Measurements from ENCODE around the gene STRIP2.
A peak's percentile ranks its signal among the peaks of the same experiment; 100 is the strongest.

The STRIP2 gene

DNA sequence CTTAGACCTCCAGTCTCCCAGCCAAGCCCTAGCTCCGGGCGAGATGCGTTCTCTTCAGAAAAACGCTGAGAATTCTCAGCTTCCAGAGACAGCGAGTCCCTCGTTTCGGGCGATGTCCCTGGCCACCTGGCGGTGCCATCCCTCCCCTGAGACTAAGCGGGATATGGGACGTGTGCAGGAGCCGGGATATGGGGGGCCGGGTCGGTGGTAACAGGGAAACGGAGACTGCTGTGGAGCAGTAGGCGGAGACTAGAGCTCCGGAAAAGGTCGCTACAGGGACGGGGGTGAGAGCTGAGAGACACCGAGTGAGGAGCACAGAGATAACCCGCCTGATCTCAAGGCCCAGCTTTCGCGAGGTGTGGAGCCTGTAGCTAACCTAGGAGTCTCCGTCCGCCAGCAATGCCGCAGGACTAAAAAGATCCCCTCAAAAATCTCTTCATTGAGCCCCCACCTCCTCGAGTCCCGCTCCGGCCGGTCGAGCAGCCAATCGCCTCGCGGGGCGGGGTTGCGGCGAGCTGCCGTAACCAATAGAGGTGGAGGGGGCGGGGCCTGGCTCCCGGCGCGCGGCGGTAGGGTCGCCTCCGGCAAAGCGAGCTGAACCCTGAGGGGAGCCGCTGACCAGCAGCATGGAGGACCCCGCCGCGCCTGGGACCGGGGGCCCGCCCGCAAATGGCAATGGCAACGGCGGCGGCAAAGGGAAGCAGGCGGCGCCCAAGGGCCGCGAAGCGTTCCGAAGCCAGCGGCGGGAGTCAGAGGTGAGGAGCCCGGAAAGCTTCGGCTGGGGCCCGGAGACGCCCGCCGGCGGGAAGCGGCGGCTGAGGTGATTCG lies at the start of gene STRIP2:
Gene STRIP2 (plus strand): TSS at position 586 of the 828 bp plus-strand sequence. CDS start 41 bp downstream, at position 627.
- Mint-ChIP-seq H3K36me3 (peaks cover 4% of the 10 kb centered on the region), H3K27ac (peak within 1 kb of the TSS; percentile 79), H3K4me1 (peaks cover 17% of the 10 kb centered on the region), H3K4me3 (peak within 1 kb of the TSS; percentile 97), H3K9me3 (no peaks in the 10 kb centered on the region), H3K27me3 (peaks cover 13% of the 10 kb centered on the region)
- DNase-seq (ENCODE audit: low spot score in 2 of 2) (peak; percentile 83 to 90), ATAC-seq (ENCODE audit: low read depth) (peak; percentile 93)

GRCh38 chr7:129385116-129385515 lies 49.1 kb upstream of the STRIP2 start:
- H3K4me3 Mint-ChIP-seq: no peak overlapping the region
- no peak overlapping the region for H3K27ac Mint-ChIP-seq
- H3K9me3 Mint-ChIP-seq: no peaks in the 10 kb centered on the region
- no peak for DNase-seq (ENCODE audit: low spot score in 2 of 2)
- no peaks in the 10 kb centered on the region for H3K27me3 Mint-ChIP-seq
- ATAC-seq (ENCODE audit: low read depth): no peak
- no peaks in the 10 kb centered on the region for H3K4me1 Mint-ChIP-seq
- H3K36me3 Mint-ChIP-seq: peaks cover 15% of the 10 kb centered on the region

GRCh38 chr7:129385598-129385997 lies 48.6 kb upstream of the STRIP2 start:
- H3K27me3 Mint-ChIP-seq: no peaks in the 10 kb centered on the region

DNA sequence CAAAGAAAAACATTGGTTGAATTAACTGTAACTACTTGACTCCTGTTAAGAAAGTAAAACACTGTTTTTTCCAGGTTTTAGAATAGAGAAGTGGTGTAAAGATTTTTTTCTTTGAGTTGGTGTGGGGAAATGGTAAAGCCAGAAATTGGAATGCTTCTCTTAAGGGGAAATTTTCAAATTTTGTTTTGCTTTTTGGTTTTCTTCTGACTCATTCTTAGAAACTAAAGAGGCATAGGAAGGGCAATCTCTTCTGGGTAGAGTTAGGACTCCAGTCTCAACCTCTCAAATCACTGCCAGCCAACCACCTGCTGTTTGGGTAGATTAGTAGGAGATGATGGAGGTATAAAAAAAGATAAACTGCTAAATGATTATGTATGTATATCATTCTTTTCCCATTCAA lies 47.7 kb upstream of the STRIP2 start:
- H3K4me3 Mint-ChIP-seq: no peak overlapping the region
- ATAC-seq (ENCODE audit: low read depth) (no peak), DNase-seq (ENCODE audit: low spot score in 2 of 2) (no peak)
- no peaks in the 10 kb centered on the region for H3K4me1 Mint-ChIP-seq
- H3K36me3 Mint-ChIP-seq: peaks cover 13% of the 10 kb centered on the region
- no peaks in the 10 kb centered on the region for H3K27me3 Mint-ChIP-seq
- H3K9me3 Mint-ChIP-seq: no peaks in the 10 kb centered on the region
- H3K27ac Mint-ChIP-seq: no peak overlapping the region

More at GRCh38 chr7:129385598-129385997, 48.6 kb upstream of the STRIP2 start:
- DNase-seq (ENCODE audit: low spot score in 2 of 2): no peak
- Mint-ChIP-seq H3K4me3 (no peak overlapping the region), H3K36me3 (peaks cover 13% of the 10 kb centered on the region), H3K9me3 (no peaks in the 10 kb centered on the region), H3K27ac (no peak overlapping the region), H3K4me1 (no peaks in the 10 kb centered on the region)
- no peak for ATAC-seq (ENCODE audit: low read depth)

- no peak overlapping the region for H3K27ac Mint-ChIP-seq
- DNase-seq (ENCODE audit: low spot score in 2 of 2) (no peak), ATAC-seq (ENCODE audit: low read depth) (no peak)
- peaks cover 14% of the 10 kb centered on the region for H3K36me3 Mint-ChIP-seq
- no peaks in the 10 kb centered on the region for H3K27me3 Mint-ChIP-seq
- H3K9me3 Mint-ChIP-seq: no peaks in the 10 kb centered on the region
- no peak overlapping the region for H3K4me3 Mint-ChIP-seq
- H3K4me1 Mint-ChIP-seq: no peaks in the 10 kb centered on the region
Observed at GRCh38 chr7:129387537-129387936, 46.7 kb upstream of the STRIP2 start.

- Mint-ChIP-seq H3K27ac (no peak overlapping the region), H3K27me3 (no peaks in the 10 kb centered on the region), H3K4me3 (no peak overlapping the region), H3K36me3 (peaks cover 10% of the 10 kb centered on the region), H3K4me1 (no peaks in the 10 kb centered on the region), H3K9me3 (no peaks in the 10 kb centered on the region)
- no peak for DNase-seq (ENCODE audit: low spot score in 2 of 2)
- no peak for ATAC-seq (ENCODE audit: low read depth)
Observed at GRCh38 chr7:129388333-129389098, 45.7 kb upstream of the STRIP2 start.

- H3K27me3 Mint-ChIP-seq: no peaks in the 10 kb centered on the region
- peaks cover 8% of the 10 kb centered on the region for H3K36me3 Mint-ChIP-seq
- H3K27ac Mint-ChIP-seq: no peak overlapping the region
- ATAC-seq (ENCODE audit: low read depth): no peak
- no peak overlapping the region for H3K4me3 Mint-ChIP-seq
- DNase-seq (ENCODE audit: low spot score in 2 of 2): no peak
- H3K9me3 Mint-ChIP-seq: no peaks in the 10 kb centered on the region
- H3K4me1 Mint-ChIP-seq: no peaks in the 10 kb centered on the region
Observed at GRCh38 chr7:129389829-129390228, 44.4 kb upstream of the STRIP2 start.

DNA sequence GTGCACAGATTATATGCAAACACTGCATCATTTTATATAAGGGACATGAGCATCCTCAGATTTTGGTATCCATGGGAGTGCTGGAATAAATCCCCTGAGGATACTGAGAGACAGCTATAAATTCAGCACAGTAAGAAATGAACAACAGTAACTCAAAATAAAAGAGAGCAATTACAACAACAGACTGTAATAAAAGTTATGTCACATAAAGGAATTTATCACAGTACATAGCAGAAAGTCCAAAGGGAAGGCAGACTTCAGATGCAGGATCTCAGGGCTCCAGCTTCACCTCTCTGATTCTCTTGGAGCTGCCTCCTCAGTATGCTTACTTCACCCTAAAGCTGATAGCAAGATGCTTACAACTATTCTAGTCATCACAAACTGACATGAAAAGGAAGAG lies 43.9 kb upstream of the STRIP2 start:
- DNase-seq (ENCODE audit: low spot score in 2 of 2): no peak
- H3K36me3 Mint-ChIP-seq: peaks cover 11% of the 10 kb centered on the region
- no peak overlapping the region for H3K27ac Mint-ChIP-seq
- ATAC-seq (ENCODE audit: low read depth): no peak
- no peak overlapping the region for H3K4me3 Mint-ChIP-seq
- no peaks in the 10 kb centered on the region for H3K4me1 Mint-ChIP-seq
- H3K9me3 Mint-ChIP-seq: no peaks in the 10 kb centered on the region
- H3K27me3 Mint-ChIP-seq: no peaks in the 10 kb centered on the region

GRCh38 chr7:129391546-129392171 lies 42.6 kb upstream of the STRIP2 start:
- no peaks in the 10 kb centered on the region for H3K4me1 Mint-ChIP-seq
- H3K4me3 Mint-ChIP-seq: no peak overlapping the region
- no peaks in the 10 kb centered on the region for H3K27me3 Mint-ChIP-seq
- peaks cover 14% of the 10 kb centered on the region for H3K36me3 Mint-ChIP-seq
- DNase-seq (ENCODE audit: low spot score in 2 of 2) (no peak), ATAC-seq (ENCODE audit: low read depth) (no peak)
- no peak overlapping the region for H3K27ac Mint-ChIP-seq
- H3K9me3 Mint-ChIP-seq: no peaks in the 10 kb centered on the region

- Mint-ChIP-seq H3K4me1 (no peaks in the 10 kb centered on the region), H3K27me3 (no peaks in the 10 kb centered on the region), H3K36me3 (peaks cover 11% of the 10 kb centered on the region), H3K4me3 (no peak overlapping the region), H3K27ac (no peak overlapping the region), H3K9me3 (no peaks in the 10 kb centered on the region)
- ATAC-seq (ENCODE audit: low read depth) (no peak), DNase-seq (ENCODE audit: low spot score in 2 of 2) (no peak)
Observed at GRCh38 chr7:129393255-129393654, 41.0 kb upstream of the STRIP2 start.

GRCh38 chr7:129394101-129394500 lies 40.1 kb upstream of the STRIP2 start:
- no peak for DNase-seq (ENCODE audit: low spot score in 2 of 2)
- Mint-ChIP-seq H3K4me3 (no peak overlapping the region), H3K27ac (no peak overlapping the region), H3K36me3 (peaks cover 11% of the 10 kb centered on the region), H3K4me1 (no peaks in the 10 kb centered on the region), H3K27me3 (no peaks in the 10 kb centered on the region), H3K9me3 (no peaks in the 10 kb centered on the region)
- no peak for ATAC-seq (ENCODE audit: low read depth)

DNA sequence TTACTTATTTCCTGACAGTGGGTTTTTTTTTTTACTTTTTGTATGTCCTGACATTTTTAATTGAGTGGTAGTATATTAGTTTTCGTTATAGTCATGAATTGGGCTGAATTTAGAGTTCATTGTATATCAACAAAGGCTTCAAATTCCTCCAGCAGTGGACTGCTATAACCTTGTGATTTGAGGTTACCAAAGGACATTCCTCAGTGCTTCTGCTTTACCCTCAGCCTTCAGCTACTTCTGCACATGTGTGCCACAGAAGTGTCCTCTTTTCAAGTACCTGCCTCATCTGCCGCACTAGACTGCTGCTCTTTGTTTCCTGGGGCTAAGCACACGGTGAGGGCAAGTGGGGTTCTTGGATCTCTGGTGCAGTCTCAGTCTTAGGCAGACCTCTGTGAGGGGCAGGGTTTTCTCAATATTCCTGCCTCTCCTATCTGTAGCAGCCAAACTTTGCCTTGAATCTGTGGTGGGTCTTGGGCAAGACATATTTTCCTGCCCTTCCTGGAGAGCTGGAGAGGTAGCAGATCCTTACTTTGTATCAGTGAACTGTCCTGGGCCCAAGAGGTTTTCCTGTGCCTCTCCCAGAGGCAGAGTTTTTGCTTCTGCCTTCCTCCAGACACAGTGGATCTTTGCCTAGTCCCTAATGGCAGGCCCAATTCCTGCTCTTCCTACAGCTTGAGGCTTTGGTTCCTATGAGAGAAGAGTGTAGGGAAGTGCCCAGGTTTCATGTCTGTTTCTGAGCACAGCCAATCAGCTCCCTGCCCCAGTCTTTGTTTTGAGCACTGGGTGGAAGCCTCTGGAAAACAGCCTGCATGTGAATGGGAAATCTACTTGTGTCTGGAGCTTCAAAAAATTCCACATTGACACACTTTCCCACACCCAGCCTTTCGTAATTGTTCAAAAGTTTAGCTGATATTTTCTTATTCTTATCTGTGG lies 39.0 kb upstream of the STRIP2 start:
- no peaks in the 10 kb centered on the region for H3K27me3 Mint-ChIP-seq
- ATAC-seq (ENCODE audit: low read depth) (no peak), DNase-seq (ENCODE audit: low spot score in 2 of 2) (no peak)
- H3K4me3 Mint-ChIP-seq: no peak overlapping the region
- no peaks in the 10 kb centered on the region for H3K9me3 Mint-ChIP-seq
- peaks cover 16% of the 10 kb centered on the region for H3K36me3 Mint-ChIP-seq
- H3K4me1 Mint-ChIP-seq: no peaks in the 10 kb centered on the region
- H3K27ac Mint-ChIP-seq: no peak overlapping the region

GRCh38 chr7:129401228-129401966 lies 32.8 kb upstream of the STRIP2 start:
- ATAC-seq (ENCODE audit: low read depth): no peak
- Mint-ChIP-seq H3K27me3 (no peaks in the 10 kb centered on the region), H3K36me3 (peaks cover 15% of the 10 kb centered on the region), H3K27ac (no peak overlapping the region), H3K9me3 (no peaks in the 10 kb centered on the region), H3K4me1 (no peaks in the 10 kb centered on the region), H3K4me3 (no peak overlapping the region)
- no peak for DNase-seq (ENCODE audit: low spot score in 2 of 2)

All from memory B cell (primary cell).